Measurements from ENCODE around the gene PAK6. TPM values are rescaled to one million over a fixed set of nuclear protein-coding genes. Genes with fewer than 3 reads are reported as not detected.

The PAK6 gene
- total RNA-seq, 1 donor from 2014 or later: 9.4 TPM

- no peak for DNase-seq (ENCODE audit: low spot score)
These were observed 16.2 kb downstream of the PAK6 start for GRCh38 chr15:40255033-40255432.

DNA sequence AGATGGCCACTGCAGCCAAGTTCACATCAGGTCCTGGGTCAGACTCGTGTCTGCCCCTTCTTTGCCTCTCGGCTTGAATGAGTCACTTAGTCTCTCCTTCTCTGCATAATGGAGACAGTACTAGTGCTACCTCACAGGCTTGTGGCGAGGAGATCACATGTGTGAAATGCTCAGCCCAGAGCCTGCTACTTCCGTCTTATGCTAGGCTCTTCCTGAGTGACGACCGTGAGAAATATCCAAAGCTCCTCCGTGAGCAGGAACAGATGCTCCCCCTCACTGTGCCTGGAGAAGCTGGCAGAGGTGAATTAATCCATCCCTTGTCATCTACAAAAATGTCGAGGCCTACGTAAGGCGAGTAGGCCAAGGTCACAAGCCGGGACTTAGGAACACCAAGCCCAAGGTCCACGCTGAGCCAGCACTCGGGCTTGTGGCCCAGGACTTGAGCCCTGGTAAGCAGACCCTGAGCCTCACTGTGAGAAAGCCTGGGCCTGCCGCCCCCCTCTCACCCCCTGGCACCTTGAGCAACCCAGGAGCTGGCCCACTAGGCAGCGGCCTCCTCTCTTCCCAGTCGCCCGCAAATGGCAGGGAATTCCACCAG is 17.9 kb downstream of the PAK6 start:
- no peak for DNase-seq (ENCODE audit: low spot score)

- no peak for DNase-seq (ENCODE audit: low spot score)
These were observed 19.0 kb downstream of the PAK6 start for GRCh38 chr15:40257656-40258450.

GRCh38 chr15:40258544-40258943 is 19.7 kb downstream of the PAK6 start:
- no peak for DNase-seq (ENCODE audit: low spot score)

GRCh38 chr15:40259021-40259420 is 20.2 kb downstream of the PAK6 start:
- no peak for DNase-seq (ENCODE audit: low spot score)

DNA sequence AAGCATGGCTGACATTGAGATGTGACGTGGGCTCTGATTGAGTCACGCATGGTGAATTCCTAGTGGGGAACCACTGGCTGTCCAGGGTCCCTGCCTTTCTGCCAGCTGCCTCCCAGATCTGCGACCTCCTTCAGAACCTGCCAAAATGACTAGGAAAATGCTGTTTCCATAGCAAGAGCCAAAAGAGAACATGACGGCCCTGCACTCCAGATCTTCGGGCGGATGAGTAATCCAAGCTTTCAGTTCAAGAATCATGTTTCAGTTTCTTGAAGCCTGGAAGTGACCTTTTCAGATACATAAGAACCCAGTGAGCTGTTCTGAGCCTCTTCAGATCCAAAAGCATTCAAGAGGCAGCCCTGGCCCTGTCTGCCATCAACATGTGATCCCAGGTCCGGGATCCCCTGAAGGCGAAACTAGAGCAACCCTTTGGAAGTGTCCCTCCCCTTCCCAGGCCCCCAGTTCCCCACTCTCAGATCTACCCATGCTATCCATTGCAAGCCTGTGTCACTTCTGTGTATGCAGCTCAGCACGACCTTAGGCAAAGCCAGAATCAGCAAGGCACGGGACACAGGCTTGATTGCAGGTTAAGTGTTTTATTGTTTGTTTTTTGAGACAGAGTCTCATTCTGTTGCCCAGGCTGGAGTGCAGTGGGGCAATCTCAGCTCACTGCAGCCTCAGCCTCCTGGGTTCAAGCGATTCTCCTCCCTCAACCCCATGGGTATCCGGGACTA is 24.3 kb downstream of the PAK6 start:
- no peak for DNase-seq (ENCODE audit: low spot score)

- no peak for DNase-seq (ENCODE audit: low spot score)
These were observed 25.7 kb downstream of the PAK6 start for GRCh38 chr15:40264321-40265153.

DNA sequence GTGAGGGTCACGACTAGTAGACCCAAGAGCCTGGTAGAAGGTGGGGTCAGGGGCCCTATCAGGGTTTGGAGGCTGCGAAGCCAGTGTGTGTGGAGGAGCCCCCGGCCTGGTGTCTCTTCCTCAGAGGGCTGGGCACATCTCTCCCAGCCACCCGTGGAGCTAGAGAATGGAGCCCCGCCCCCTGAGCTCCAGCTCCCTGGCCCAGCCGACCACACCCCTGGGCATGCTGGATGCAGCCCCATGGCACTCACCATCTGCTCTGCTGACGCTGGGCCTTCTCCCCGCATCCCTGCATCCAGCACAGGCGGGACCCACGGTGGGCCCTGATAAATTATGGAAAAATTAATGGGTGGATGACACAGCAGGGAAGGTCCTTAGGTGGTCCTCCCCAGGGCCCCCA is 26.5 kb downstream of the PAK6 start:
- DNase-seq (ENCODE audit: low spot score): no peak

- DNase-seq (ENCODE audit: low spot score): no peak
These were observed 27.0 kb downstream of the PAK6 start for GRCh38 chr15:40265875-40266274.

- DNase-seq (ENCODE audit: low spot score): peak; percentile 92
These were observed 28.0 kb downstream of the PAK6 start for GRCh38 chr15:40266828-40267304.

GRCh38 chr15:40267670-40268069 is 28.8 kb downstream of the PAK6 start:
- no peak for DNase-seq (ENCODE audit: low spot score)

- no peak for DNase-seq (ENCODE audit: low spot score)
These were observed 30.7 kb downstream of the PAK6 start for GRCh38 chr15:40269604-40270003.

DNA sequence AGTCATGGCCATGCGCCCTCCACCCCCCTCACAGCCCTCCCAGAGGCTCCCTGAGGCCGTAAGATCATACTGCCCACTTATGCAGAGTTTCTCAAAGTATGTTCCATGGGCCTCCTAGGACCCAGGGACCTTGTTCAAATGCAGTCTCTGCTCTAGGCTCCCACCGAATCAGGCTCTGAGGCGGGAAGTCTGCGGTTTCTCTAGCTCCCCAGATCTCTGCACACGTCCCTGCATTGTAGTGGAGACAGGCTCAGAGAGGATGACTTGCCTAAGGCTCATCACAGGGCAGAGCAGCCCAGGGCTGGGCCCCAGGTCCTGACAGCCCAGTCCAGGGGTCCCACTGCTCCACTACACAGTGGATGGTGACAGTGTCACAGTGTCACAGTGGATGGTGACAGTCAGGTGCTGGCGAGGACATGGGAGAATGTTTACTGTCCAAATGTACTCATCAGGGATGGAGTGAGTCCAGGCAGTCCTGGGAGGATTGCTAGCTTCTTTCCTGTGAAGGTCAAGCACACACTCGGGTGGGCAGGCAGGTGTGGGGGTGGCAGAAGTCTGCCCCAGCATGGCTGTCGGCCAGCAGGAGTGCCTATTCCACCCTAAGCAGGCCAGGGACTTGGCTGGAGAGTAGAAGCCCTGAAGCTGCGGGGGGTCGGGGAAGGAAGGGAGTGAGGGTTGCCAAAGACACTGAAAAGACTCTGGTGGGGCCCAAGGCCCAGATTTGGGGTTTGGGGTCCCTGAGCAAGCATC is 31.6 kb downstream of the PAK6 start:
- DNase-seq (ENCODE audit: low spot score): no peak

GRCh38 chr15:40271685-40272484 is 33.0 kb downstream of the PAK6 start:
- no peak for DNase-seq (ENCODE audit: low spot score)

DNA sequence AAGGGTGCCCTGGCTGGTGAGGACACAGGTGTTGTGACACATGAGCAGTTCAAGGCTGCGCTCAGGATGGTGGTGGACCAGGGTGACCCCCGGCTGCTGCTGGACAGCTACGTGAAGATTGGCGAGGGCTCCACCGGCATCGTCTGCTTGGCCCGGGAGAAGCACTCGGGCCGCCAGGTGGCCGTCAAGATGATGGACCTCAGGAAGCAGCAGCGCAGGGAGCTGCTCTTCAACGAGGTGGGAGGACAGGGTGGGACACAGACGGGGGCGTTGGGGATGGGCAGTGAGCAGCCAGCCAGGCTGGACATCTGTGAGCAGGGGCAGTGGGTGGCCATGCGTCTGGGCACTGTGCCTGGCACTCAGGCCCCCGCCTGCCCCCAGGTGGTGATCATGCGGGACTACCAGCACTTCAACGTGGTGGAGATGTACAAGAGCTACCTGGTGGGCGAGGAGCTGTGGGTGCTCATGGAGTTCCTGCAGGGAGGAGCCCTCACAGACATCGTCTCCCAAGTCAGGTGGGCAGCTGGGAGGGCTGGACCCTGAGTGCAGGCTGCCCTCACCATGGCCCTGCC is 33.7 kb downstream of the PAK6 start:
- no peak for DNase-seq (ENCODE audit: low spot score)

GRCh38 chr15:40273428-40273827 is 34.6 kb downstream of the PAK6 start:
- DNase-seq (ENCODE audit: low spot score): no peak

GRCh38 chr15:40274350-40275274 is 35.7 kb downstream of the PAK6 start:
- peak; percentile 78 for DNase-seq (ENCODE audit: low spot score)

- no peak for DNase-seq (ENCODE audit: low spot score)
These were observed 36.7 kb downstream of the PAK6 start for GRCh38 chr15:40275523-40275922.

- no peak for DNase-seq (ENCODE audit: low spot score)
These were observed 37.1 kb downstream of the PAK6 start for GRCh38 chr15:40275954-40276353.

All from umbilical cord (tissue), 2 donors.